Natural killer cell treated with Interleukin-12 subunit alpha and Interleukin-12 subunit beta and Interleukin-15 and Interleukin-18, amount 100 ng/mL, for 72 hours (primary cell): ENCODE data around the gene EDC3. TPM values are rescaled to one million over a fixed set of nuclear protein-coding genes. Genes with fewer than 3 reads are reported as not detected.

Source experiments
- ATAC-seq, 2 donors: fragments of 150-1000 bp; cut with Tn5 transposase in 1 of 2; sonication (Bioruptor Pico), chemical (Tn5 transposase) in 1 of 2; 2 replicates each; pipeline ENCODE4 v1.10.0; 2021
- DNase-seq: peaks from one replicate; pipeline ENCODE4 v3.0.0; 2022; ENCODE audit warnings: low spot score
- H3K27ac Mint-ChIP-seq, 2 donors: 1 replicate in 1 of 2; 2 replicates in 1 of 2; pipeline ENCODE4 v1.8.0; 2022; ENCODE audit warnings: mixed read lengths in 2 of 2, mild to moderate bottlenecking in 1 of 2, moderate library complexity in 1 of 2
- H3K27me3 Mint-ChIP-seq, 2 donors: 1 replicate in 1 of 2; 2 replicates in 1 of 2; pipeline ENCODE4 v1.8.0; 2022; ENCODE audit warnings: mixed read lengths in 2 of 2
- H3K36me3 Mint-ChIP-seq: one replicate; pipeline ENCODE4 v1.8.0; 2022; ENCODE audit warnings: mixed read lengths
- H3K4me1 Mint-ChIP-seq, 2 donors: 1 replicate in 1 of 2; 2 replicates in 1 of 2; pipeline ENCODE4 v1.8.0; 2022; ENCODE audit warnings: low read depth in 2 of 2, mixed read lengths in 2 of 2, mild to moderate bottlenecking in 1 of 2
- H3K4me3 Mint-ChIP-seq: one replicate; pipeline ENCODE4 v1.8.0; 2022; ENCODE audit warnings: mixed read lengths
- H3K9me3 Mint-ChIP-seq: 2 replicates; pipeline ENCODE4 v1.8.0; 2022; ENCODE audit warnings: mixed read lengths
- total RNA-seq, 2 donors: library from RNA; stranded (reverse); gene quantifications; one replicate each; pipeline ENCODE4 v1.2.3, GENCODE V29; 2022

Gene EDC3
- total RNA-seq, 2 donors from 2014 or later = 69.4 to 73.0 TPM

- ATAC-seq = no peak
- H3K27me3 Mint-ChIP-seq = no peaks in the 10 kb centered on the region
- H3K27ac Mint-ChIP-seq = peak overlapping the region in 1 of 2 donors; percentile 33
- H3K36me3 Mint-ChIP-seq = peaks cover 11% of the 10 kb centered on the region
- no peak overlapping the region for H3K4me3 Mint-ChIP-seq
- no peaks in the 10 kb centered on the region for H3K9me3 Mint-ChIP-seq
- no peak for DNase-seq
- peaks cover 27 to 36% of the 10 kb centered on the region in 2 donors for H3K4me1 Mint-ChIP-seq
Measured at GRCh38 chr15:74622758-74623157, 73.1 kb downstream of the EDC3 start.

GRCh38 chr15:74621936-74622335 is 73.9 kb downstream of the EDC3 start:
- Mint-ChIP-seq H3K36me3 (peaks cover 11% of the 10 kb centered on the region), H3K4me3 (no peak overlapping the region), H3K9me3 (no peaks in the 10 kb centered on the region), H3K27ac (no peak overlapping the region), H3K4me1 (peaks cover 35 to 45% of the 10 kb centered on the region in 2 donors), H3K27me3 (no peaks in the 10 kb centered on the region)
- DNase-seq (no peak), ATAC-seq (no peak)

DNA sequence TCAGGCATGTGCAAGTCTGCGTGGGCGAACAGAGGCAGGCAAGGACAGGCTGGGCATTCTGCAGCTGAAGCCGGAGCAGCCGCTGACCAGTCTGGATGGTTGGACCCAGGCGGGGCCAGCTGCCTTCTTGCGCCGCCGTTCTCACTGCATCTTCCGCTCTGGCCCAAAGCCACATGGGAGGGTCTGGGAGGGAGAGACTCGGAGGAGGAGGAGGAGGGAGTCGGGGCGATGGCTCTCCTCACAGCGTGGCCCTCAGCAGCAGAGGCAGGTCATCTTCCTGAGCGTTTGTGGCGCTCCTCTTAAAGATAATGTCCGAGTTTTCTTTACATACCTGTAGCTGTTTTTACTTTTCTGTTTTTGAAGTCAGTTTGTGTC is 74.3 kb downstream of the EDC3 start:
- no peak for ATAC-seq
- H3K36me3 Mint-ChIP-seq = peaks cover 11% of the 10 kb centered on the region
- DNase-seq = no peak
- peak overlapping the region in 1 of 2 donors; percentile 64 for H3K27ac Mint-ChIP-seq
- no peaks in the 10 kb centered on the region for H3K27me3 Mint-ChIP-seq
- no peaks in the 10 kb centered on the region for H3K9me3 Mint-ChIP-seq
- H3K4me1 Mint-ChIP-seq = peaks cover 39 to 49% of the 10 kb centered on the region in 2 donors
- no peak overlapping the region for H3K4me3 Mint-ChIP-seq

DNA sequence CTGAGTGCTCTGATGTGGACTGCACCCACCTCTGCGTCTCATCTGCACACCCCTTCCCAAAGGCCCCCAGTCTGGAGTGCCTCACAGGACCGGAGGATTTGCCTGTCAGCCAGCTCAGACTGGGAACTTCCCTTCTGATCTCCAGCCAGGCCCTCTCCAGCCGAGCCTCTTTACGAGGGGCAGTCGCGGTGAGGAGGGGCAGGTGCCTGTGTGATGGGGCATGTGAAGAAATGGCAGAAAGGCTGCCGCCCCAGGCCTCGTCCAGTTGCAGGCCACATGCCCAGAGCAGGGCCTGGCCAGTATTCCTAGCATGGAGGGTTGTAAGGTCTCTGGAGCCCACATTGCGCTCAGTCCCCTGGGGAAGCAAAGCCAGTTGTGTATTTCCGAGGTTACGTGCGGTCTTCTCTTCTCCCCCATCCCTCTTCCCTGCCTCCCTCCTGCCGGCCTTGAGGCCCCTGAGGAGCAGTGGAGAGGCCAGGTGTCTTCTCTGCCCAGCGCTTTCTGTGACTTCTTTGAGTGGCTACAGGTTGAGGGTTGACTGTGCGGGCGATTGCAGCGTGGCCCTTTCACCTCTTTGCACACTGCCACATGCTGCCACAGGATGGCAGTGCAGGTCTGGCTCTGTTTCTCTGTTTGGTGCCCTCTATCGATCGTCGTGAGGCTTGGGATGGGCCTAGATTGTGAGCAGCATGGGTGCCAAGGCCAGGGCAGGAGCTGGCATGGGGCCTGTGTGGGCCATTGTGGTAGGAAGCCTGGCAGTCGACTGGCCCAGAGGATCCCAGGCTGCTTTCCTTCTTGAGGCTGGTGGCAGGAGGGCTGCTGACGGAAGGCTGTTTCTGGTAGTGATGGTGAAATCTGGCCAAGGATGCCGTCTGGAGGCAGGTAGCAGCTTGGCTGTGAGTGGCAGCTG is 74.9 kb downstream of the EDC3 start:
- no peaks in the 10 kb centered on the region for H3K9me3 Mint-ChIP-seq
- no peaks in the 10 kb centered on the region for H3K27me3 Mint-ChIP-seq

DNA sequence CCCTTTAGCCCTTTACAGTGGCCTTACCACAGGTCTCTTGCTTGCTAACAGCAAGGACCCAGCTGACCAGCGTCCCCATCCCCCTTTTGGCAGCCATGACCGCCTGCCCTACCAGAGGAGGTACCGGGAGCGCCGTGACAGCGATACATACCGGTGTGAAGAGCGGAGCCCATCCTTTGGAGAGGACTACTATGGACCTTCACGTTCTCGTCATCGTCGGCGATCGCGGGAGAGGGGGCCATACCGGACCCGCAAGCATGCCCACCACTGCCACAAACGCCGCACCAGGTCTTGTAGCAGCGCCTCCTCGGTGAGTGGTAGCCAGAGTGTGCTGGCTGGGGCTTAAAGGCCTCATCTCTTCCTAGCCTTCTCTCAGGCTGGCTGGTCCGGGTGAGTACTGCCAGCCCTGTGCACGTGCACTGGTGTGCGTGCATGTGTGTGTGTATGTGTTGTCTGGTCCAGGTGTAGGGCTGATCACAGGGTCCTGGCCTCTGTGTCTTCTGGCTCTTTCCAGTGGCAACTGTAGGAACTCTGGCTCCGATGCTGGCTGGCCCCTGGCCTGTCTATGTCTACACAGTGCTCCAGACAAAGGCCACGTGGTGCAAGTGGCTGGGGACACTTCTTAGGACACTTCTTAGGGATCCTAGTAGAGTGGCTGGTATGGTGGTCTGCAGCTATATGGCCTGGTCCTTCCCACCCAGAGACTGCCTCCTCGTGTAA is 75.7 kb downstream of the EDC3 start:
- Mint-ChIP-seq H3K4me3 (no peak overlapping the region), H3K27me3 (no peaks in the 10 kb centered on the region), H3K9me3 (no peaks in the 10 kb centered on the region), H3K4me1 (peaks cover 42 to 48% of the 10 kb centered on the region in 2 donors), H3K27ac (peak overlapping the region; percentile 32 to 88), H3K36me3 (peaks cover 11% of the 10 kb centered on the region)
- DNase-seq = no peak
- no peak for ATAC-seq

More for the DNA sequence above, 74.9 kb downstream of the EDC3 start:
- peak; percentile 83 to 84 for ATAC-seq
- Mint-ChIP-seq H3K4me3 (no peak overlapping the region), H3K36me3 (peaks cover 11% of the 10 kb centered on the region), H3K4me1 (peaks cover 42 to 51% of the 10 kb centered on the region in 2 donors), H3K27ac (peak overlapping the region in 1 of 2 donors; percentile 64)
- peak; percentile 78 for DNase-seq

DNA sequence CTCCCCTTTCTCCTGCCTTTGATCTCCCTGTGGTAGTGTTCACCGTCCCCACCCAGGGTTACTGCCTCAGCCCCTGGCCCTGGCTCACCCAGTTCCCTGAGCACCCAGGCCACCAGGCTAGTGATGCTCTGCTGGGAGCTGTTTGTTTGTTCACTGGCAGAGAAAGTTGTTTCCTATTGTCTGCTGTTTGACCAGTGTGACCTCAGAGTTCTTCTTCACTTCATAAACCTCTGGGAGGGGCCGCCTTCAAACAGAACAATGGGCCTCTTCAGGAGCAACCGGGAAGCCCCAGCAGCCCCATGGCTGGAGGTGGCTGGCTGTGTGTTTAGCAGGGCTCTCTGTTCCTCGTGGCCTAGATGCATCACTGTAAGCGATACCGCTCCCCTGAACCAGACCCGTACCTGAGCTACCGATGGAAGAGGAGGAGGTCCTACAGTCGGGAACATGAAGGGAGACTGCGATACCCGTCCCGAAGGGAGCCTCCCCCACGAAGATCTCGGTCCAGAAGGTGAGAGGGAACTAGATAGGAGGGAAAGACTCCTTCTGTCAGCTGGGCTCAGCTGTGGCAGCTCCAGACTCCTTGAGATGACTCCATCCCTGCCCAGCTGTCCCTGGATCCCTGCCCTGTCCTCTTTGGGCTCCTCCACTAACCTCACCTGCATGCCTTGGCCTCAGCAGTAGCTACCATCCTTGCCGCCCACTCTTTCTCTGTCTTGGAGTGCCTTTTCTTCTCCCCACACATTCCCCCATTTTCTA is 76.8 kb downstream of the EDC3 start:
- DNase-seq (no peak), ATAC-seq (no peak)
- peak overlapping the region; percentile 34 for H3K4me3 Mint-ChIP-seq
- peaks cover 42 to 51% of the 10 kb centered on the region in 2 donors for H3K4me1 Mint-ChIP-seq
- H3K36me3 Mint-ChIP-seq = peaks cover 11% of the 10 kb centered on the region
- H3K27me3 Mint-ChIP-seq = no peaks in the 10 kb centered on the region
- no peaks in the 10 kb centered on the region for H3K9me3 Mint-ChIP-seq
- H3K27ac Mint-ChIP-seq = peak overlapping the region; percentile 32 to 88

- Mint-ChIP-seq H3K27me3 (no peaks in the 10 kb centered on the region), H3K4me1 (peaks cover 46 to 50% of the 10 kb centered on the region in 2 donors), H3K27ac (peak overlapping the region; percentile 88 to 94), H3K4me3 (peak overlapping the region; percentile 94), H3K9me3 (no peaks in the 10 kb centered on the region), H3K36me3 (peaks cover 9% of the 10 kb centered on the region)
- ATAC-seq = no peak
- DNase-seq = no peak
Measured at GRCh38 chr15:74616996-74617395, 78.8 kb downstream of the EDC3 start.

- no peak for DNase-seq
- Mint-ChIP-seq H3K9me3 (no peaks in the 10 kb centered on the region), H3K36me3 (peaks cover 6% of the 10 kb centered on the region), H3K4me1 (peaks cover 41 to 47% of the 10 kb centered on the region in 2 donors), H3K4me3 (peak overlapping the region; percentile 94), H3K27ac (peak overlapping the region; percentile 88 to 94), H3K27me3 (no peaks in the 10 kb centered on the region)
- no peak for ATAC-seq
Measured at GRCh38 chr15:74616366-74616939, 79.4 kb downstream of the EDC3 start.

DNA sequence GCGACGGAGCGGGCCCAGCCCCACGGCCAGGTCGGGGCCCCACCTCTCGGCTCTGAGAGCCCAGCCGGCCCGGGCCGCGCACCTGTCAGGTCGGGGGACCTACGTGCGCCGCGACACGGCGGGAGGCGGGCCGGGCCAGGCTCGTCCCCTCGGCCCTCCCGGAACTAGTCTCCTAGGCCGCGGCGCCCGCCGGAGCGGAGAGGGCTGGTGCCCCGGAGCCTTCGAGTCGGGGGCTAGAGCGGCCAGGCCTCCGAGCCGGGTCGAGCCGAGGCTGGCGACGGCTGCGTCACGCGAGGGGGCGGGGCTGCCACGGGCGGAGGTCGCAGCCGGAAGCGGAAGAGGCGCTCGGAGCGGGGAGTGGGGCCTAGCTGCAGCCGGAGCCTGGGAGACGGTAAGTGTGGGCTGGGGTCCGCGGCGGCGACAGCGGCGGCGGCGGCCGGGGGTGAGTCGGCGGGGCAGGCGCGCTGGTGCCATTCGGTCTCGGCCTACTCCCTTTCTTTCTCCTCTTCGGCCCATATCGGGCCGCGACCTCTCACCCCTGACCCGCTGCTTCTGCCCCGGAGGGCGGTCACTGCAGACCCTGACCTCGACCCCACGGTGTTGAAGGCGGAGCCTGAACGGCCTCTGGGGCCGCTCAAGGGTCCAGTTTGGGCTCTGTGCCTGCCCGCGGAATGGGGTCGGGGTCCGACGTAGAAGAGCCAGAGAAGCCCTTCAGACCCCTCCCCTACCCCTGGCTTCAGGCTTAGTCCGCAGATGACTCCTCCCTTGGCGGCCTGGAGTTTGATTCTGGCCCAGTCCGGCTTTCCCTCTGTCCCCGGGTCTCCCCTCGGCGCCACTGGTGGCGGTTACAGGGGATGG is 80.1 kb downstream of the EDC3 start, which contains the start of gene CLK3:
Gene CLK3 (plus strand): TSS at position 329 of the 858 bp plus-strand sequence. CDS start 3,361 bp downstream, outside the sequence.
- Mint-ChIP-seq H3K27ac (peak within 1 kb of the TSS; percentile 94), H3K27me3 (no peaks in the 10 kb centered on the region)

DNA sequence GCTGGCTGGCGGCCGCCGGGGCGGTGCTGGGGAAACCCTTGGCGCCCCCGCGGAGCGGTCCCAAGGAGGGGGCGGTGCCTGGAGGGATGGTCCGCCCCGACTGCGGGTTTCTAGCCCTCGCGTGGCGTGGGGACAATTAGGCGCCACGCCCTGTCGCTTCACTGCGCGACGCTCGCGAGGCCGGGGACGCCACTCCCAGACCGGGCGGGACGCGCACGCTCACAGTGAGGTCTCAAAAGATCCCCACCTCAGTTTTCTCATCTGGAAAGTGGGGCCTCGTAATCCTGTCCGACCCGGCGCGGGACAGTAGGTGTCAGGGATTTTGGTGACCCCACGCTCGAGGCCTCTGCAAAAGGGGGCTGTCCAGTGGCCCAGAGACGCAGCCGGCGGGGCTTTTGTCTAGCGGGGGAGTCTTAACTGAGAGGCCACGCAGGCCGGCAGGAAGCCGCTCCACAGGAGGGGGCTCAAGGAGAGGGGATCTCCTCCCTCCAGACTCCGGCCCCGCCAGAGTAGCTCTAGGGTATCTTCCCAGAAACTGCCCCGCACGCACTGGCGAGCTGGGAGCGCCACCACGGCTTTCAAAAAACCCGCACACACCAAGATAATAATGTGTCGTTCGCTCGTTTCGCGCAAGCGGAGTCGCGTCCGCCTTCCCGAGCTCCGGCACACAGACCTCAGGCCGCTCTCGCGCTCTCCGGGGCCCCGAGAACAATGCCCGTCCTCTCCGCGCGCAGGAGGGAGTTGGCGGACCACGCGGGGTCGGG is 80.9 kb downstream of the EDC3 start:
- H3K36me3 Mint-ChIP-seq = no peaks in the 10 kb centered on the region
- peak; percentile 84 to 86 for ATAC-seq

More for the DNA sequence above, 80.1 kb downstream of the EDC3 start, which contains the start of gene CLK3:
- H3K4me3 Mint-ChIP-seq = peak within 1 kb of the TSS; percentile 94
- H3K36me3 Mint-ChIP-seq = no peaks in the 10 kb centered on the region
- ATAC-seq (peak; percentile 91), DNase-seq (peak; percentile 98)
- H3K9me3 Mint-ChIP-seq = no peaks in the 10 kb centered on the region
- peaks cover 34 to 42% of the 10 kb centered on the region in 2 donors for H3K4me1 Mint-ChIP-seq

DNA sequence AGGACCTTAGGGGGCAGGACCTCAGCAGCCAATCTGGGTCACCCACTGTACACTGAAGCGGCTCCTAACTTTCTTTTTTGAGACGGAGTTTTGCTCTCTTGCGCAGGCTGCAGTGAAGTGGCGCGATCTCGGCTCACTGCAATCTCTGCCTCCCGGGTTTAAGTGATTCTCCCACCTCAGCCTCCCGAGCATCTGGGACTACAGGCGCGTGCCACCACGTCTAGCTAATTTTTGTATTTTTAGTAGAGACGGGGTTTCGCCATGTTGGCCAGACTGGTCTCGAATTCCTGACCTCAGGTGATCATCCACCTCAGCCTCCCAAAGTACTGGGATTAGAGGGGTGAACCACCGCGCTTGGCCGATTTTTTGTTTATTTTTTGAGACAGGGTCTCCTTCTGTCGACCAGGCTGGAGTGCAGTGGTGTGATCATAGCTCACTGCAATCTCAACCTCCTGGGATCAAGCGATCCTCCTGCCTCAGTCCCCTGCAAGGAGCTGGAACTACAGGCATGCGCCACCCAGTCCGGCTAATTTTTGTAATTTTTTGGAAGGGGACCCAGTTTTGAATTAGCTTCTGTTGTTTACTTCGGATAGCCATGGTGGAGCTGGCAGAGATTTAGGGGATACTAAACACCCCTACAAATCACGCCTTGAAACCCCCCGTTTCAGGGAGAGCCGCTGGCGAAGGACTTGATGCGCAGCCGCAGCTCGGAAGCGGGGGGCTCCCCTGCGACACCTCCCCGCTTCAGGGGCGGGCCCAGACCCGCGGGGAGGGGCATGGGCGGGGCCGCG is 81.7 kb downstream of the EDC3 start:
- no peaks in the 10 kb centered on the region for H3K9me3 Mint-ChIP-seq
- H3K4me1 Mint-ChIP-seq = peaks cover 25 to 28% of the 10 kb centered on the region in 2 donors
- peak overlapping the region; percentile 94 for H3K27ac Mint-ChIP-seq
- ATAC-seq (no peak), DNase-seq (no peak)
- no peaks in the 10 kb centered on the region for H3K27me3 Mint-ChIP-seq
- H3K4me3 Mint-ChIP-seq = peak overlapping the region; percentile 91
- H3K36me3 Mint-ChIP-seq = no peaks in the 10 kb centered on the region

More for the DNA sequence above, 80.9 kb downstream of the EDC3 start:
- H3K4me3 Mint-ChIP-seq = peak overlapping the region; percentile 91
- no peaks in the 10 kb centered on the region for H3K27me3 Mint-ChIP-seq
- H3K9me3 Mint-ChIP-seq = no peaks in the 10 kb centered on the region
- DNase-seq = peak; percentile 95
- peaks cover 33 to 36% of the 10 kb centered on the region in 2 donors for H3K4me1 Mint-ChIP-seq
- peak overlapping the region; percentile 94 for H3K27ac Mint-ChIP-seq
